ENCODE measurements around the gene MYBPH.

MYBPH gene

GRCh38 chr1:203211812-203212211, 36.2 kb upstream of the MYBPH start:
- Histone ChIP-seq H3K4me2 (ENCODE audit: low read depth, low read length) (no peak overlapping the region), H3K4me1 (ENCODE audit: low read length) (no peaks in the 10 kb centered on the region), H2AFZ (ENCODE audit: low read length) (no peak overlapping the region), H3F3A (ENCODE audit: insufficient read depth, low read length) (no peaks in the 10 kb centered on the region), H3K79me2 (ENCODE audit: low read length) (no peaks in the 10 kb centered on the region), H3K36me3 (replicated peaks; ENCODE audit: insufficient read depth, low read length) (no peaks in the 10 kb centered on the region), H3K4me3 (ENCODE audit: low read length) (no peak overlapping the region), H3K9me3 (replicated peaks; ENCODE audit: insufficient read depth, low read length) (no peaks in the 10 kb centered on the region), H3K9ac (ENCODE audit: low read length) (no peak overlapping the region), H4K20me1 (ENCODE audit: insufficient read depth, low read length) (no peaks in the 10 kb centered on the region), H3K27ac (ENCODE audit: low read length) (no peak overlapping the region), H3K27me3 (replicated peaks; ENCODE audit: insufficient read depth, low read length) (no peaks in the 10 kb centered on the region), H3K9me2 (replicated peaks; ENCODE audit: insufficient read depth, low read length) (no peaks in the 10 kb centered on the region)
- TF ChIP-seq EZH2 (optimal IDR thresholded peaks at IDR 0.05; ENCODE audit: low read depth, low read length): no peak
- TF ChIP-seq EZH2phosphoT487 (IDR thresholded peaks at IDR 0.05; ENCODE audit: low read length): no peak
- no peak for TF ChIP-seq CTCF (IDR thresholded peaks at IDR 0.05; ENCODE audit: low read length)
- DNase-seq: no peak

GRCh38 chr1:203210988-203211387, 35.4 kb upstream of the MYBPH start:
- no peak for DNase-seq
- Histone ChIP-seq H3K27ac (ENCODE audit: low read length) (no peak overlapping the region), H3K36me3 (replicated peaks; ENCODE audit: insufficient read depth, low read length) (no peaks in the 10 kb centered on the region), H3F3A (ENCODE audit: insufficient read depth, low read length) (no peaks in the 10 kb centered on the region), H3K4me1 (ENCODE audit: low read length) (no peaks in the 10 kb centered on the region), H3K4me2 (ENCODE audit: low read depth, low read length) (no peak overlapping the region), H3K9me2 (replicated peaks; ENCODE audit: insufficient read depth, low read length) (no peaks in the 10 kb centered on the region), H4K20me1 (ENCODE audit: insufficient read depth, low read length) (no peaks in the 10 kb centered on the region), H2AFZ (ENCODE audit: low read length) (no peak overlapping the region), H3K4me3 (ENCODE audit: low read length) (no peak overlapping the region), H3K9me3 (replicated peaks; ENCODE audit: insufficient read depth, low read length) (no peaks in the 10 kb centered on the region), H3K27me3 (replicated peaks; ENCODE audit: insufficient read depth, low read length) (no peaks in the 10 kb centered on the region), H3K9ac (ENCODE audit: low read length) (no peak overlapping the region), H3K79me2 (ENCODE audit: low read length) (no peaks in the 10 kb centered on the region)
- no peak for TF ChIP-seq CTCF (IDR thresholded peaks at IDR 0.05; ENCODE audit: low read length)
- no peak for TF ChIP-seq EZH2 (optimal IDR thresholded peaks at IDR 0.05; ENCODE audit: low read depth, low read length)
- TF ChIP-seq EZH2phosphoT487 (IDR thresholded peaks at IDR 0.05; ENCODE audit: low read length): no peak

GRCh38 chr1:203210350-203210749, 34.7 kb upstream of the MYBPH start:
- H3K27me3 ChIP-seq (replicated peaks; ENCODE audit: insufficient read depth, low read length): no peaks in the 10 kb centered on the region
- H3K9ac ChIP-seq (ENCODE audit: low read length): no peak overlapping the region
- H4K20me1 ChIP-seq (ENCODE audit: insufficient read depth, low read length): no peaks in the 10 kb centered on the region
- no peaks in the 10 kb centered on the region for H3K36me3 ChIP-seq (replicated peaks; ENCODE audit: insufficient read depth, low read length)
- no peaks in the 10 kb centered on the region for H3K9me2 ChIP-seq (replicated peaks; ENCODE audit: insufficient read depth, low read length)
- H3K4me2 ChIP-seq (ENCODE audit: low read depth, low read length): no peak overlapping the region
- no peak overlapping the region for H3K4me3 ChIP-seq (ENCODE audit: low read length)
- no peaks in the 10 kb centered on the region for H3K9me3 ChIP-seq (replicated peaks; ENCODE audit: insufficient read depth, low read length)
- H2AFZ ChIP-seq (ENCODE audit: low read length): no peak overlapping the region
- no peak for DNase-seq
- TF ChIP-seq EZH2 (optimal IDR thresholded peaks at IDR 0.05; ENCODE audit: low read depth, low read length) (no peak), CTCF (IDR thresholded peaks at IDR 0.05; ENCODE audit: low read length) (no peak)
- H3K27ac ChIP-seq (ENCODE audit: low read length): no peak overlapping the region
- no peaks in the 10 kb centered on the region for H3K79me2 ChIP-seq (ENCODE audit: low read length)
- no peaks in the 10 kb centered on the region for H3K4me1 ChIP-seq (ENCODE audit: low read length)
- H3F3A ChIP-seq (ENCODE audit: insufficient read depth, low read length): no peaks in the 10 kb centered on the region

Data from MM.1S (cell line).